GM20000 (cell line): ENCODE results near the gene ERVW-1.
A peak's percentile ranks its signal among the peaks of the same experiment; 100 is the strongest.

Experiments
- DNase-seq: peaks from one replicate; pipeline ENCODE4 v3.0.0; 2012; ENCODE audit warnings: low spot score
- TF ChIP-seq, protein P1 (sequence below): IDR thresholded peaks from 2 replicates; pipeline ENCODE4 v1.5.1; 2012; ENCODE audit warnings: mild to moderate bottlenecking, control low read depth; ENCODE audit errors: extremely low read depth, missing control alignments

ERVW-1 gene

DNA sequence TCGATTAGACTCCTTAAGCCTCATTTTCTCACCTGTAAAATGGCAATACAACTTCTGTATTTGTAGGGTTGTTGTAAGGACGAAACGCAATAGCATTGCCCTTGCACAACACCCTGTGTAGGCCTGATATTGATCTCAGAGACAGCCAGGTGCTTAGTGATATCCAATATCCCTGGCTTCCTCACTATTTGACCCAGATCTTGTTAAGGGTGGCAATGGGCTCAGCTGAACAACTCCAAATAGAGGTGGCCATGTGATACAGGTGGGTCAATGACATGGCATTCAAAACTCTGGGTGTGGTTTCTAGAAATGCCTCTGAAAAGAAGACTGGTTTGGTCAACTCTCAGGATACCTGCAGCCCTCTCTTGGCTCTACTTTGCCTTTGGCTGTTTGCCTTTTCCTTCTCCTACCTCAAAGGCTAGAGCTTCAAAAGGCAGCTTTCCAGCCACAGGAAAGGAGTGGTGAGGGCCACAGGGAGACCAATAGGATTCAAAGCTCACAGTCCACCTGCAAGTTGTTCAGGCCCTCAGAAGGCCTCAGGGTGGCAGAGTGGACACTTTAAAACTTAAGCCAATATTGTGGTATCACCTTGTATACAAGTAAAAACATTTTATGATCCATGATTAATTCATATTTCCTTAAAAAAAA is 45.3 kb downstream of the ERVW-1 start:
- no peak for DNase-seq
- TF ChIP-seq, protein P1, sequence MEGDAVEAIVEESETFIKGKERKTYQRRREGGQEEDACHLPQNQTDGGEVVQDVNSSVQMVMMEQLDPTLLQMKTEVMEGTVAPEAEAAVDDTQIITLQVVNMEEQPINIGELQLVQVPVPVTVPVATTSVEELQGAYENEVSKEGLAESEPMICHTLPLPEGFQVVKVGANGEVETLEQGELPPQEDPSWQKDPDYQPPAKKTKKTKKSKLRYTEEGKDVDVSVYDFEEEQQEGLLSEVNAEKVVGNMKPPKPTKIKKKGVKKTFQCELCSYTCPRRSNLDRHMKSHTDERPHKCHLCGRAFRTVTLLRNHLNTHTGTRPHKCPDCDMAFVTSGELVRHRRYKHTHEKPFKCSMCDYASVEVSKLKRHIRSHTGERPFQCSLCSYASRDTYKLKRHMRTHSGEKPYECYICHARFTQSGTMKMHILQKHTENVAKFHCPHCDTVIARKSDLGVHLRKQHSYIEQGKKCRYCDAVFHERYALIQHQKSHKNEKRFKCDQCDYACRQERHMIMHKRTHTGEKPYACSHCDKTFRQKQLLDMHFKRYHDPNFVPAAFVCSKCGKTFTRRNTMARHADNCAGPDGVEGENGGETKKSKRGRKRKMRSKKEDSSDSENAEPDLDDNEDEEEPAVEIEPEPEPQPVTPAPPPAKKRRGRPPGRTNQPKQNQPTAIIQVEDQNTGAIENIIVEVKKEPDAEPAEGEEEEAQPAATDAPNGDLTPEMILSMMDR = no peak

DNA sequence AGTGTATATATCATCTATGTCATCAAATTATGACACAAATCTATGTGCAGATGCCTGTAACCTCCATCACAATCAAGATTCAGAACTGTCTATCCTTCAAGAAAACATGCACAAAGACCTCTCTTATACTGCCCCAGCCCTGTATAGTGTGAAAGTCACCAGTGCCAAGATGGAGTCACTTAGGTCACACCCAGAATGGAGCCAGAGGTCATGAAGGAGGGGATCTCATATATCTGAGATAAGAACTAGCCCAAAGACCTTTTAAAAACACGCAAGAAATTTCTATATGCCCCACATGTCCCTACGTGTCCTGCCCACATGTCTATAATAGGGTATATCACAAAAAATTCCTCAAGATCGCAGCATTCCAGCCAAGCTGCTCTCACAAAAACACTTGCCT is 50.6 kb downstream of the ERVW-1 start:
- DNase-seq = no peak
- TF ChIP-seq, protein P1 = no peak

DNA sequence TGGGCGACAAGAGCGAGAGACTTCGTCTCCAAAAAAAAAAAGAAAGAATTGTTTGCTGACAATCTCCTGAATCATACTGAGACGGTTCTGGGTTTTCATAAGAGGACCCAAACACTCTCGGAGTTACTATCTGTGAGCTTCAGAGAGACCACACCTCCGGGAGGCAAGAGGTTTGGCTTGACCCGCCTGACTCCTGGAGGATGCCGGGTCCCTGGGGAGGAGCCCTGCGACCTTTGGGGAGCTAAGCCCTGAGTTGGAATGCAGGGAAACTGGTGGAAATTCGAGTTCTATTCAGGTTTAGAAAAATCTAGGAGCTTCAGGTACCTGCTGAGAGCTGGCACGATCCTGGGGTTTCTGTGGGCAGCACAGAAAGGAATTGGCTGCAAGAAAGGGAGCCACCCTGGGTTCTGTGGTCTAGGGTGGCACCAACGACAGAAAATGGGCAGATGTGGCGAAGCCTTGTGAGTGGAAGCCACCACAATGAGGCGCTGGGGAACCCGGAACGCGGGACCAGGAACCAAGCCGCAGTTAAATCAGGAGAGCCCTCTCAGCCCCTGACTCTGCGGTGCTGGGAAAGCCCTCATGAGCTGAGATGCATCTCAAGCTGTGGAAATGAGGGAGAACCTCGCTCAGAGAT is 52.3 kb downstream of the ERVW-1 start:
- TF ChIP-seq, protein P1 = peak; percentile 5
- no peak for DNase-seq

DNA sequence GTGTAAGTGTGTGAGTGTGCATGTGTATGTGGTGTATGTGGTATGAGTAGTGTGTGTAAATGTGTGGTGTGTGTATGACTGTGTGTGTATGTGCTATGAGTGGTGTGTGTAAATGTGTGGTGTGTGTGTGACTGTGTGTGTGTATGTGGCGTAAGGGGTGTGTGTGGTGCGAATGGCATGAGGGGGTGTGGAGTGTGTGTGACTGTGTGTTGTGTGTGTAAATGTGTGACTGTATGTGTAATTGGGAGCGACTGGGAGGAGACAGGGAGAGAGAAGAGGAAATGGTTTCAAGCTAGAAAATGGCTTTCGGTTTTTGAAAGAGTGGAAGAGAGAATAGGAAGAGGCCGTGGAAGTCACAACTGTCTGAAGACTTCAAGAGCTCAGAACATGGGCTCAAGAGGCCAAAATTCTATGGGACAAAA is 54.0 kb downstream of the ERVW-1 start:
- TF ChIP-seq, protein P1 = no peak

DNA sequence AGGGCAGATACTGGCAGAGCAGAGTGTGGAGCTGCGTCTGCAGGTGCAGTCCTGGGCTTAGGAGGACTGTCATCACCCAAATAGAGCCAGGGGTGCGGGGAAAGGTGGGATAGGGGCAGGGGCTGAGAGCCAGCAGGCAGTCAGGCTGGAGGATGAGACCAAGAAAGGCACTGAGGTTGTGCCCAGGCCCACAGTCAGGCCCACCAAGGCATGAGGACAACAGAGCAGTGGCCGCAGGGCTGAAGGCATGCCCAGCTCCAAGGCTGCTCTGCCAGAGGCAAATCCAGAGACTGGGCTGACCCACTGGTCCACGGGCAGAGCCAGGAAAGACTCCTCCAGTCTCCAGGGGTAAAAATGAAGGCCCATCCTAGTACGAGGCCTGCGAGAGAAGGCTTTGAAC is 54.8 kb downstream of the ERVW-1 start:
- TF ChIP-seq, protein P1 = no peak
- DNase-seq = no peak

More for the DNA sequence above, 54.0 kb downstream of the ERVW-1 start:
- DNase-seq = no peak

DNA sequence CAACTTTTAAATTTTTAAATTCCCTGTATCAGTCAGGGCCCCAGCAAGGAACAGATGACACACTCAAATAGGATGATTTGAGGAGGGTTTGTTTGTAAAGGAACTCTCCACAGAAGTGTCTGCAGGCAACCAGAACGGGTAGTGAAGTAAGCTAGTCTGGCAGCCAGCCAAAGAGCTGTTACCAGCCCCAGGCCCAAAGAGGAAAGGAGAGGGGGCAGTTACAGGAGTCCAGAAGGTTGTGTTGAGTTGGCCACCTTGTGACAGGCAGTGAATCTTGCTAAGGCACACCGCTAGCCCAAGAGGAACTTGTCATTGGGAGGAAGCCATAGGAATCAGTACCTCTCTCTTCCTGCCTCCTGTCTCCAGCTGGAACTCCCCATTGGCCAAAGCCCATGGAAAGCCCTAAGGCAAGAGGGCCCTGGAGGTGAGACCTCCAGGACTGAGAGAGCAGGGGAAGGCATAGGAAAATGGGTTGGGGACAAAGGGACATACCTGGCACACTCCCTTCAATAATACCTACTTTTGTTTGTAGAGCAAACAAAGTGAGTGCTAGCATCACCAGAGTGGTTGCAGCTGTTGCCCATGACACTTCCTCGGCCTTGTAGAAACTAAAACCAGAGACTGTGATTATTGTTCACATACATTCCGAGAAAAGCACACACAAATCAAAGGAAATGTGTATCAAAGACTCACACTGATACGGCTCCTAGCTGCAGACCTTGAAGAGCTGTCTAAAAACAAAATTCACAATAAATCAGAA is 55.9 kb downstream of the ERVW-1 start:
- no peak for DNase-seq
- TF ChIP-seq, protein P1 = no peak
